HG03378 (cell line): Measurements from ENCODE around the gene DIS3L.
"Not testable (repeated sequence)": the region's sequence is repeated elsewhere in the genome, so short reads cannot be mapped to it uniquely, and the experiment has no call there.

Source experiments
- ATAC-seq: cut with Tn5 transposase; IDR thresholded peaks from one replicate; pipeline ENCODE4 v1.9.1; 2021; ENCODE audit warnings: mild to moderate bottlenecking, moderate library complexity; ENCODE audit not compliant: unreplicated experiment

The DIS3L gene

GRCh38 chr15:66308531-66308930 lies 15.2 kb downstream of the DIS3L start:
- no peak for ATAC-seq

GRCh38 chr15:66309828-66310227 lies 16.5 kb downstream of the DIS3L start:
- no peak for ATAC-seq

- ATAC-seq: no peak
These were observed 17.4 kb downstream of the DIS3L start for GRCh38 chr15:66310786-66311185.

GRCh38 chr15:66312144-66312543 lies 18.8 kb downstream of the DIS3L start:
- ATAC-seq: no peak

GRCh38 chr15:66323312-66323928 lies 30.1 kb downstream of the DIS3L start:
- ATAC-seq: no peak

DNA sequence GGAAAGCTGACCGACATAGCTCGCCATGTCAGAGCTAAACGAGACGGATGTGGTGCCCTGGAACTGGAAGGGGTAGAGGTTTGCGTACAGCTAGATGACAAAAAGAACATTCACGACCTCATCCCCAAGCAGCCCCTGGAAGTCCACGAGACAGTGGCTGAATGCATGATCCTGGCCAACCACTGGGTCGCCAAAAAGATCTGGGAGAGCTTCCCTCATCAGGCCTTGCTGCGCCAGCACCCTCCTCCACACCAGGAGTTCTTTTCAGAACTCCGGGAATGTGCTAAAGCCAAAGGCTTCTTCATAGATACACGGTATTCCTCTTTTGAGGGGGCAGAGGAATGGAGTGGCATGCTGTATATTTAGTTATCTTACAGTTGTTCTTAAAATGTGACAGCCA lies 32.7 kb downstream of the DIS3L start:
- no peak for ATAC-seq

DNA sequence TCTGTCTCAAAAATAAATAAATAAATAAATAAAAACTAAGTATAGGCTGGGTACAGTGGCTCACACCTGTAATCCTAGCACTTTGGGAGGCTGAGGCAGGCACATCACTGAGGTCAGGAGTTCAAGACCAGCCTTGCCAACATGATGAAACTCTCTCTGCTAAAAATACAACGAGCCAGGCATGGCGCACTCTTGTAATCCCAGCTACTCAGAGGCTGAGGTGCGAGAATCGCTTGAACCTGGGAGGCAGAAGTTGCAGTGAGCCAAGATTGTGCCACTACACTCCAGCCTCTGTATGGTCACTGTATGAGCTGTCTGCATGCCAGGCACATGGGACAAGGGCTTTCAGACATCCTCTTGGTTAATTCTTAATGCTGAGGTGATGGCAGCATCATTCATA lies 34.4 kb downstream of the DIS3L start:
- no peak for ATAC-seq

DNA sequence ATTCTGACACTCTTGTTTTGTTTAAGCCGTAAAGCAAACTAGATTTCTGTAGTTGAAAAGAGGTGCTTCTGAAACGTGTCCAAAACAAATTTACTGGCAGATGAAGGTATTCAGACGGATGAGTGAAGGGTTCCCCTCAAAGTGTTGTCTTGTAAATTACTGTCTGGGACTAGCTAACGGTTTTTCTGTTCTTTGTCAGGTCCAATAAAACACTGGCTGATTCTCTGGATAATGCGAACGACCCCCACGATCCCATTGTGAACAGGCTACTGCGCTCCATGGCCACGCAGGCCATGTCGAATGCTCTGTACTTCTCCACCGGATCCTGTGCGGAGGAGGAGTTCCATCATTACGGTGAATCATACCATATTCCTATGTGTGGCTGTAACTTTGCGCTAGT lies 35.4 kb downstream of the DIS3L start:
- no peak for ATAC-seq

DNA sequence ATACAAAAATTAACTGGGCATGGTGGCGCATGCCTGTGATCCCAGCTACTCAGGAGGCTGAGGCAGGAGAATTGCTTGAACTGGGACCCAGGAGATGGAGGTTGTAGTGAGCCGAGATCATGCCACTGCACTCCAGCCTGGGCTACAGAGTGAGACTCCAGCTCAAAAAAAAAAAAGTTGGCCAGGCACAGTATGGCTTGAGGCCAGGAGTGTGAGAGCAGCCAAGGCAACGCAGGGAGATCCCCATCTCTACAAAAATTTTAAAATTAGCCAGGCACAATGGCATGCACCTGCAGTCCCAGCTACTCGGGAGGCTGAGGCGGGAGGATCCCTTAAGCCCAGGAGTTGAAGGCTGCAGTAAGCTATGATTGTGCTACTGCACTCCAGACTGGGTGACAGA lies 55.2 kb downstream of the DIS3L start:
- not testable (repeated sequence) for ATAC-seq

GRCh38 chr15:66356077-66356358 lies 62.6 kb downstream of the DIS3L start:
- no peak for ATAC-seq

DNA sequence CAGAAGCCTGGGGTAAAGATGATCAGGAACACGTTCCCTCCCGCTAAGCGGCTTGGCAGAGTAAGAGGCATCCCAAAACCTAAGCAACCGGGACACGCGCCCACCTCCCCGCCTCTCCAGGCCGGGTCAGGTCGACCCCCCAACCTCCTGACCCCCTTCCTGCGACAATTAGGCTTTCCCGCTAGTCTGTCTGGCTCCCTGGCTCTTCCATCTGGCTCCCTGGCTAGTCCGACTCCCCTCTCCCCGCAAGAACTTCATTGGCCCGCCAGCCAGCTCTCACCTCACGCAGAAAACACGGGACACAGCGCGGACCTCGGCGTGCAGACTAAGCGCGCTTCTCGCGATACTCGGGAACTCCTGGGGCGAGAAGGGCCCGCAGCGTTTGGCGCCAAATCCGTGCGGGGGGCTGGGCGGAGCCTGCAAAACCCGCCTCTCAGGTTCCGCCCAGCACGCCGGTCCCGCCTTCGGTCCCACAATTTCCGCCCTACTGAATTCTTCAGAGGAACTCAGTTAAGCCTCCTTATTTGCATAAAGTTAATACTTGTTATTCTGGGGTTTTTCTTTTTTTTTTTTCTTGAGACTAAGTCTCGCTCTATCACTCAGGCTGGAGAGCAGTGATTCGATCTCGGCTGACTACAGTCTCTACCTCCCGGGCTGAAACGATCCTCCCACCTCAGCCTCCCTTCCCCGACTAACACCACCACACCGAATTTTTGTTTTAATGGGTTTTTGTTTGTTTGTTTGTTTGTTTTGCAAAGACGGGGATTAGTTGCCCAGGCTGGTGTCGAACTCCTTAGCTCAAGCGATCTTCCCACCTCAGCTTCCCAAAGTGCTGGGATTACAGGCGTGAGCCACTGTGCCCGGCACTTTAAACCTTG lies 63.2 kb downstream of the DIS3L start, which contains the start of gene TIPIN:
TSS of gene TIPIN (minus strand) at position 327 of the 878 bp plus-strand sequence. CDS start 3,738 bp downstream, outside the sequence.
- ATAC-seq: peak; percentile 84

DNA sequence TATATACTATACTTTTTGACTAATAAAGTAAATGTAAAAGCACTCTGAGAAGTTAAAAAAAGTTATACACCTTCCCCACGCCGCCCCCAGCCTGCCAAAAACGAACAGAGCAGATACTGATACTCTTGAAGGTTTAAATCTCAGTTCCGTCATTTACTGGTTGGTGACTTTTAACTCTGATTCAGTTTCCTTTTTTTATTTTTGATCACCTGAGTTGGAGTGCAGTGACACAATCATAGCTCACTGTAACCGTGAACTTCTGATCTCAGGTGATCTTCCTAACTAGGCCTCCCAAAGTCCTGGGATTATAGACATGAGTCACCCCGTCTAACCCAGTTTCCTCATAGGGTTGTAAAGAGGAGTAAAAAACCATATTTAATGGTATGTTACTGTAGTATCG lies 66.4 kb downstream of the DIS3L start:
- no peak for ATAC-seq

DNA sequence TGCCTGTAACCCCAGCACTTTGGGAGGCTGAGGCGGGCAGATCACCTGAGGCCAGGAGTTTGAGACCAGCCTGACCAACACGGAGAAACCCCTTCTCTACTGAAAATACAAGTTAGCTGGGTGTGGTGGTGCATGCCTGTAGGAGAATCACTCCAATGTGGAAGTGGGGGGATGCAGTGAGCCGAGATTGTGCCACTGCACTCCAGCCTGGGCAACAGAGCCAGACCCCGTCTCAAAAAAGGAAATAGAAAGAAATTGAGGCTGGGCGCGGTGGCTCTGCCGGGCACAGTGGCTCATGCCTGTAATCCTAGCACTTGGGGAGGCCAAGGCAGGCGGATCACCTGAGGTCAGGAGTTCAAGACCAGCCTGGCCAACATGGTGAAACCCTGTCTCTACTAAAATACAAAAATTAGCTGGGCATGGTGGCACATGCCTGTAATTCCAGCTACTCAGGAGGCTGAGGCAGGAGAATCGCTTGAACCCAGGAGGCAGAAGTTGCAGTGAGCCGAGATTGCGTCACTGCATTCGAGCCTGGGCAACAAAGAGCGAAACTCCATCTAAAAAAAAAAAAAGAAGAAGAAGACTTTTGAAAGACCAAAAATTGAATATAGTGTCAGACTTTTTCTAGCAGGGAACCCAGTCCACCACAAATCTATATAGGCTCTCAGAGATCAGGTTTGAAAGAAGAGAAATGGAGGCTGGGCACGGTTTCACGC lies 68.5 kb downstream of the DIS3L start:
- ATAC-seq: not testable (repeated sequence)

DNA sequence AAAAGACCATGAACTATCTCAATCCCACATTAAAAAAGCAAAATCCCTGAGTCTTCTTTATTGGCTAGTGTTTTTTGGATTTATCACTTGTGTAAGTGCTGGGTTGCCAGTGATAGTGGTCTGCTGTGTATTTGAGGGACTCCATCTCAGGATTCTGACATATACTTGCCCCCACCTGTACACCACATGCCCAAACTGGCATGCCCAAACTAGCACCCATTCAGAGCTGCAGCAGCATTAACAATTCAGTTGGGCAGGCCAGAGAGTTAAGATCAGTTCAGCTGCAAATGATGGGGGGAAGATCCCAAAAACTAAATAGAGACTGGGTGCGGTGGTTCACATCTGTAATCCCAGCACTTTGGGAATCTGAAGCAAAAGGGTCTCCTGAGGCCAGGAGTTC lies 69.4 kb downstream of the DIS3L start:
- ATAC-seq: no peak

DNA sequence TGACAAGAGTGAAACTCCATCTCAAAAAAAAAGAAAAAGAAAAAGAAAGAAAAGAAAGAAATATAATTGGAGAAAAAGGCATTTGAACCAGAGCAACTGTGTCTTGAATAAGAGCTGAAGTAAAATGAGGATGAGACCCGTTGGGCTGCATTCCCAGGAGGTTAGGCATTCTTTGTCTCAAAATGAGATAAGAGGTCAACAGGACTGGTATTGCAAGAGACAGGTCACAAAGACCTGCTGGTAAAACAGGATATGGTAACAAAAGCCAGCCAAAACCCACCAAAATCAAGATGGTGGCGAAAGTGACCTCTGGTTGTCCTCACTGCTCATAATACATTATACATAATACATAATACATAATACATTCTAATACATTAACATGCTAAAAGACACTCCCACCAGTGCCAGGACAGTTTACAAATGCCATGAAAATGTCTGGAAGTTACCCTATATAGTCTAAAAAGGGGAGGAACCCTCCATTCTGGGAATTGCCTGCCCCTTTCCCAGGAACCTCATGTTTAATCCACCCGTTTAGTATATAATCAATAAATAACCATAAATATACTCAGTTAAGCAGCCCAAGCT lies 71.7 kb downstream of the DIS3L start:
- ATAC-seq: no peak

- no peak for ATAC-seq
These were observed 76.6 kb downstream of the DIS3L start for GRCh38 chr15:66369773-66370651.

DNA sequence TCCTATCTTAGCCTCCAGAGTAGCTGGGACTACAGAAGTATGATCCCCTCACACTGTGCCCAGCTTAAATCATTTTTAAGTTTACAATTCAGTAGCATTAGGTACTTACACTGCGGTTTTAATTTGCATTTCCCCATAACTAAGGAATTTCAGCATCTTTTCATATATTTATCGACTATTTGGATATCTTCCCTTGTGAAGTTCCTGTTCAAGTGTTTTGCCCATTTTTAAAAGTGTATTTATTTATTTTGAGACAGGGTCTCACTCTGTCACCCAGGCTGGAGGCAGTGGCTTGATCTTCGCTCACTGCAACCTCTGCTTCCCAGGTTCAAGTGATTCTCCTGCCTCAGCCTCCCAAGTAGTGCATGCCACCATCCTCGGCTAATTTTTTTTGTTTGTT lies 80.8 kb downstream of the DIS3L start:
- no peak for ATAC-seq

GRCh38 chr15:66378814-66379430 lies 85.6 kb downstream of the DIS3L start:
- ATAC-seq: no peak

GRCh38 chr15:66381376-66381775 lies 88.0 kb downstream of the DIS3L start:
- not testable (repeated sequence) for ATAC-seq
